HG03139 (cell line): ENCODE measurements around the gene CYP4B1.
"Not testable (repeated sequence)": the region's sequence is repeated elsewhere in the genome, so short reads cannot be mapped to it uniquely, and the experiment has no call there.

Experiments used
- ATAC-seq: cut with Tn5 transposase; IDR thresholded peaks from one replicate; pipeline ENCODE4 v1.9.1; 2021; ENCODE audit not compliant: unreplicated experiment

CYP4B1 gene

DNA sequence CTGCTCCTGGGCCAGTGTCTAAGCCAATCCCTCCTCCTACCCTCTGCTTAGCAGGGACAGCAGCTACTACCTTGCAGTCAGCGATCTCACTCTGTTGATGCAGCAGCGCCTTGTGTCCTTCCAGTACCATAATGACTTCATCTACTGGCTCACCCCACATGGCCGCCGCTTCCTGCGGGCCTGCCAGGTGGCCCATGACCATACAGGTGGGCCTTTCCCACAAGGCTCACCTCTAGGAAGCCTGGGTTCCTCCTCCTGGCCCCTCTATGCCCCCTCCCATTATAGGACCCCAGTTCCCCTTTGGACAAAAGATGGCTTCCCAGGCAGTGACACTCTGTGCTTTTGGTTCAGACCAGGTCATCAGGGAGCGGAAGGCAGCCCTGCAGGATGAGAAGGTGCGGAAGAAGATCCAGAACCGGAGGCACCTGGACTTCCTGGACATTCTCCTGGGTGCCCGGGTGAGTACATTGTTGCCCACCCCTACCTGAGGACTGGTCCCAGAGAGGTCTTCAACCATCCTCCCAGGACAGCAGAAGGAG is 15.1 kb downstream of the CYP4B1 start:
- no peak for ATAC-seq

DNA sequence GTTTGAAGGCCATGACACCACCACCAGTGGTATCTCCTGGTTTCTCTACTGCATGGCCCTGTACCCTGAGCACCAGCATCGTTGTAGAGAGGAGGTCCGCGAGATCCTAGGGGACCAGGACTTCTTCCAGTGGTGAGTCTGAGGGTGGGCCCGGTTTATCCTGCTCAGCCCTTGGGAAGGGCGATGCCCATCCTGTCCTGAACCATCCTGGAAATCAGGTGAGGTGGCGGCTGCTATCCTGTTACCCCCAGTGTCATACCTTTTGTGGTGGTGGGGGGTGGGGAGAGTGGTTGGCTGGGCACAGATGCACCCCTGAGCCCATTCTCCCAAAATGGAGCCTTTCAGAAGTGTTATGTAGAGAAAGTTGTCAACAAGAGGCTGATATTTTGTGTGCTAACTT is 16.3 kb downstream of the CYP4B1 start:
- ATAC-seq: no peak

DNA sequence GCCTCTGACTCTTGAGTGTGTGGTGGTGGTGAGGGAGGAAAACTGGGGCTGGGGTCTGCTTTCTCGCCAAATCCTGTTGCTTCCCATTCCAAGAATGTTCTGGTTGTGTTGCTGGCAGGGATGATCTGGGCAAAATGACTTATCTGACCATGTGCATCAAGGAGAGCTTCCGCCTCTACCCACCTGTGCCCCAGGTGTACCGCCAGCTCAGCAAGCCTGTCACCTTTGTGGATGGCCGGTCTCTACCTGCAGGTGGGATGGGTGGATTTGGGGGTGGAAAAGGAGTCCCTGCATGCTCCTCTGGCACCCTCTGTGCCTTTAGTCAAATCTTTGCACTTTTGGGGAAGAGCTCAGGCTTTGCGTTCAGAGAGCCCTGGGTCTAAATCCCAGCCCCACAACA is 18.1 kb downstream of the CYP4B1 start:
- no peak for ATAC-seq

DNA sequence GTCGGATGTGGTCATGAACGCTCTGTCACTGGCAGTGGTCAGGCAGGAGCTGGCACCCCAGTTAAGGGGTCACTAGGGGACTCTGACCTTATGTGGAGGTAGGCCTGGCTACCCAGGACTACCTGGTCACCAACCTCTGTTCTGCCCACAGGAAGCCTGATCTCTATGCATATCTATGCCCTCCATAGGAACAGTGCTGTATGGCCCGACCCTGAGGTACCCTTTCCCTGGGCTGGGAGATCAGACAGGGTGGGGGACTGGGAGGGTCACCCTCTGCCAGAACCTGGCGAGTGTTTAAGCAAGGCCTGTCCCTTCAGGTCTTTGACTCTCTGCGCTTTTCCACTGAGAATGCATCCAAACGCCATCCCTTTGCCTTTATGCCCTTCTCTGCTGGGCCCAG is 19.0 kb downstream of the CYP4B1 start:
- ATAC-seq: no peak

DNA sequence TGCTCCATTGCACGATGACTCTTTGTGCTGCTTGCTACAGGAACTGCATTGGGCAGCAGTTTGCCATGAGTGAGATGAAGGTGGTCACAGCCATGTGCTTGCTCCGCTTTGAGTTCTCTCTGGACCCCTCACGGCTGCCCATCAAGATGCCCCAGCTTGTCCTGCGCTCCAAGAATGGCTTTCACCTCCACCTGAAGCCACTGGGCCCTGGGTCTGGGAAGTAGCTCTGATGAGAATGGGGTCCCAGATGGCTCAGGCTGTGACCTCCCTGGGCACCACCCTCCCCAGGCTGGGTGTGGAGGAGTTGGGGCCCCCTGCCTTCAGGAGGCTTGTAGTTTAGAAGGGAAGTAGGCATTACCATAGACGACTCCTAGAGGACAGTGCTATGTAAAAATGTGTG is 19.7 kb downstream of the CYP4B1 start:
- ATAC-seq: no peak

DNA sequence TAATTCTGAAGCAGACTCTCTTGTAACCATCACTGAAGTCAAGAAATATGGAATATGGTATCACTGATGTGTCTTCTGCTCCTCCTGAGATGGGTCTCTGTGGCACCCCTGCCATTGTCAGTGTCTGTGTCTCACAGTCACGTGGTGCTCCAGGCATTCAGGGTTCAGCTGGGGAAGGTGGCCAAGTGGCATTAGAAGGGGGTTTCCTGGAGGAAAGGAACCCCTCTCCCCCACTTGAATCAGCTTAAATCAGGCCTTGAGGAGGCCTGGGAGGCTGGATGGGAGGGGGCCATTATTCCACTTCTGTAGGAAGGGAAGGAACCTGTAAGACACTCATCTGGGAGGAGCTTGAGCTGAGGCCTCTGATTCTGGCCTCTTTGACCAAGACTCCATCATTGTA is 20.5 kb downstream of the CYP4B1 start:
- no peak for ATAC-seq

DNA sequence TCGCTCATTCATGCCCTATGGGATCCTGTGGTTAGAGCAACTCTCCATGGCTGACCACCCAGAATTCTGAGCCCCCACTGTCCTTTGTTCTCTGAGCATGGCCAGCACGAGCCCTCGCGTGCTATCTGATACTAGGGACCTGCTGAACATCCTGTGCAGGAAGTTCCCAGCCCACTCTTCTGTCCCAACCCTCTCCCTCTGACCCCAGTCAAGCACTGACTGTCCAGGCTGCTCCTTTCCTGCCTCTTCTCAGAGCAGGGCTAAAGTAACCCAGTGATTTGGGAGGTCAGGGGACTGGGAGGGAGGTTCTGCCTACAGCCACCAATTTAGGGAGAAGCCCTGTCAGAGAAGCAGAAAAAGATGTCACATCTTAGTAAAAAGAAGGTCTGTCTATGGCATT is 21.2 kb downstream of the CYP4B1 start:
- no peak for ATAC-seq

DNA sequence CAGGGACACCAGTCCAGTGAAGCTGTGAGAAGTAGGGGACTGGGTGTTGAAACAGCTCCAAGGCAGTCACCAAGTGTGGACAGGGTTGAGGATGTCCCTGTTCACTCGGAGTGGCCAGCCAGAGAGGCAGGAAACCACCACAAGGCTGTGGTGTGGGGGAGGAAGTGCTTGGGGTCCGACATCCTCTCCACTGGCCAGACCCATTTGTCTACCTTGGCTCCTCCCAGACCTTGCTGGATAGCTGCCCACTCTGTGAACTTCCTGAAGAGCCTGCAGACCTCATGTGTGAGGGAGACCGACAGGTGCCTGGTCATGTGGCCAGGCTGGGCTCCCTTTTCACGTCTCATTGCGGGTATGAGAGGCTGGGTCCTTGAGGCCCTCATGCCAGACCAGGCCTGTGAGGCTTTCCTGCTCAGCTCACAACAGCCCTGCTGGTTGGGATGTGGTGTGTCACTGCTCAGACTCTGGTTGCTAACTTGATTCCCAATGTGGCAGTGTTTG is 21.8 kb downstream of the CYP4B1 start:
- no peak for ATAC-seq

DNA sequence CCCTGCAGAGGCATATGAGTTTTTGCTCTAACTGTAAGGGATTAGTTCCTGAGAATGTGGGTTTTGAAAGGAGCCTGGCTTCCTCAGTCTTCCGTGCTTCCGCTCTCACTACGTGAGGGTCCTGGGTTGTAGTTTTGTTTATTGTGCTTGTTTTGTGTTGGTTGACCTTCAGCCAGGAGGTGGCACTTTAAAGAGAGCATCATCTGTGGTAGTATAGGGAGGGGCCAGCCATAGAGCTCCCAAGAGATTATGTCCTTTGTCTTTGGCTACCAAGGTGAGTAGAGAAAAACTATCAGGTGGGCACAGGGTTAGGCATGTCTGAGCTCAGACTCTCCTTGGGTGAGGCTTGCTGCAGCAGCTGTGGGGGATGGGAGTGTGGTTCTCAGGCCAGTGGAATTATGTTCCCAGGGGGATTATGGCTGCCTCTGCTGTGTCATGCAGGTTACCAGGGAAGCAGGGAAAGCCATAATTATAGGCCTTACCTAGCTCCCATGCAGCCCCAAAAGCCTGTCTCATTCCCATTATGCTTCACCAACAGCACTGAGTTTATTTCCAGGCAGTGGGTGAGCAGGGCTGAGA is 23.5 kb downstream of the CYP4B1 start:
- ATAC-seq: no peak

DNA sequence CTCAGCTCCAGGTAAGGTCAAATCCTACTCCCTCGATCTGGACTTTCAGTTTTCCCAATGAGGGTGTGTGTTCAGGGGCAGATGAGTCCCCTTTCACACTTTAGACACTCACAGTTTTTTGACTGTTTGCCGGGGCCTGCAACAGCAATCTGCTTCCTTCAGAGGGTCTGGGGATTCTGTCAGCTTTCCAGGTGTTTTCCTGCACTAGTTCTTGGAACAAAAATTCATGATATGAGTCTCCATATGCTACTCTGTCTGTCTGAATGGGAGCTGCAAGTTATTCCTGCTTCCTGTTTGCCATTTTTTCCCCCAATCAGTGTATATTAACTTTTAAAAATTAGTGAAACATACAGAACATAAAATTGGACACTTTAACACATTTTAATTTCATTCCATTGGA is 24.3 kb downstream of the CYP4B1 start:
- ATAC-seq: no peak

DNA sequence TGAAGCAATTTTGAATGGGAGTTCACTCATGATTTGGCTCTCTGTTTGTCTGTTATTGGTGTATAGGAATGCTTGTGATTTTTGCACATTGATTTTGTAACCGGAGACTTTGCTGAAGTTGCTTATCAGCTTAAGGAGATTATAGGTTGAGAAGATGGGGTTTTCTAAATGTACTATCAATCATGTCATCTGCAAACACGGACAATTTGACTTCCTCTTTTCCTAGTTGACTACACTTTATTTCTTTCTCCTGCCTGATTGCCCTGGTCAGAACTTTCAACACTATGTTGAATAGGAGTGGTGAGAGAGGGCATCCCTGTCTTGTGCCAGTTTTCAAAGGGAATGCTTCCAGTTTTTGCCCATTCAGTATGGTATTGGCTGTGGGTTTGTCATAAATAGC is 28.0 kb downstream of the CYP4B1 start:
- not testable (repeated sequence) for ATAC-seq

DNA sequence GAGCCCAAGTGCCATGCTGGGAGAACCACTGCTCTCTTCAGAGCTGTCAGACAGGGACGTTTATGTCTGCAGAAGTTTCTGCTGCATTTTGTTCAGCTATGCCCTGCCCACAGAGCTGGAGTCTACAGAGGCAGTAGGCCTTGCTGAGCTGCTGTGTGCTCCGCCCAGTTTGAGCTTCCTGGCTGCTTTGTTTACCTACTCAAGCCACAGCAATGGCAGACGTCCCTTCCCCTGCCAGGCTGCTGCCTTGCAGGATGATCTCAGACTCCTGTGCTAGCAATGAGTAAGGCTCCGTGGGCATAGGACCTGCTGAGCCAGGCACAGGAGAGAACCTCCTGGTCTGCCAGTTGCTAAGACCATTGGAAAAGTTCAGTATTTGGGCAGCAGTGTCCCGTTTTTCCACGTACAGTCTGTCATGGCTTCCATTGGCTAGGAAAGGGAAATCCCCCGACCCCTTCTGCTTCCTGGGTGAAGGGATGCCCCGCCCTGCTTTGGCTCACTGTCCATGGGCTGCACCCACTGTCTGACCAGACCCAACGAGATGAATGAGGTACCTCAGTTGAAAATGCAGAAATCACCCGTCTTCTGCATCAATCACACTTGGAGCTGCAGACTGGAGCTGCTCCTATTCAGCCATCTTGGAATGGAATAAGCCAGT is 31.9 kb downstream of the CYP4B1 start:
- ATAC-seq: no peak

DNA sequence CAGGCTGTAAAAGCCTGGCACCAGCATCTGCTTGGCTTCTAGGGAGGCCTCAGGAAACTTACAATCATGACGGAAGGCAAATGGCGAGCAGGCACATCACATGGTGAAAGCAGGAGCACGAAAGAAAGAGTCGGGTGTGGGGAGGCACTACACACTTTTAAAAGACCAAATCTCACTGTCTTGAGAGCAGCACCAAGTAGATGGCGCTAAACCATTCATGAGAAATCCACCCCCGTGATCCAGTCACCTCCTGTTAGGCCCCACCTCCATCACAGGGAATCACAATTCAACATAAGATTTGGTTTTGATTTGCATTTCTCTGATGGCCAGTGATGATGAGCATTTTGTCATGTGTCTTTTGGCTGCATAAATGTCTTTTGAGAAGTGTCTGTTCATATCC is 36.6 kb downstream of the CYP4B1 start:
- ATAC-seq: not testable (repeated sequence)

DNA sequence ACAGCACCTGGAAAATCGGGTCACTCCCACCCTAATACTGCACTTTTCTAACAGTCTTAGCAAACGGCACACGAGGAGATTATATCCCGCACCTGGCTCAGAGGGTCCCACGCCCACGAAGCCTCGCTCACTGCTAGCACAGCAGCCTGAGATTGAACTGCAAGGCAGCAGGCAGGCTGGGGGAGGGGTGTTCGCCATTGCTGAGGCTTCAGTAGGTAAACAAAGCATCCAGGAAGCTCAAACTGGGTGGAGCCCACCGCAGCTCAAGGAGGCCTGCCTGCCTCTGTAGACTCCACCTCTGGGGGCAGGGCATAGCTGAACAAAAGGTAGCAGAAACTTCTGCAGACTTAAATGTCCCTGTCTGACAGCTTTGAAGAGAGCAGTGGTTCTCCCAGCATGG is 47.5 kb downstream of the CYP4B1 start:
- not testable (repeated sequence) for ATAC-seq

DNA sequence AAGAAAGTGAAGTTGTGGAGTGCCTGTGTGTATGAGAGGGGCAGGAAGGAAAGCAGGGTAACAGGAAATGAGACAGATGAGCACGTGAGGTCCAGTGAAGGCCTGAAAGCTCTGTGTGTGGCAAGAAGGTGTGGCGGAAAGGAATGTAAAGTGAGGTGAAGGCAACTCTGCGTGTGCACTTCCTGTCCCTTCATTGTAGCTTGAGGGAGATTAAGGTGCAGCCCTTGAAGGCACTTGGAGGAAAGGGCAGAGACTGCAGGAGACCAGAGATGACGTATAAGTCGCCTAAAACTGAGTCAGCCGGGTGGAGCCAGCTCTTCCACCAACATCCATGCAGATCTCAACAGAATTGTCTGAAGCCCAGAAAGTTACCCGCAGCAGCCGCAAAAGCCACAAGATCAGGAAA is 58.8 kb downstream of the CYP4B1 start:
- not testable (repeated sequence) for ATAC-seq

DNA sequence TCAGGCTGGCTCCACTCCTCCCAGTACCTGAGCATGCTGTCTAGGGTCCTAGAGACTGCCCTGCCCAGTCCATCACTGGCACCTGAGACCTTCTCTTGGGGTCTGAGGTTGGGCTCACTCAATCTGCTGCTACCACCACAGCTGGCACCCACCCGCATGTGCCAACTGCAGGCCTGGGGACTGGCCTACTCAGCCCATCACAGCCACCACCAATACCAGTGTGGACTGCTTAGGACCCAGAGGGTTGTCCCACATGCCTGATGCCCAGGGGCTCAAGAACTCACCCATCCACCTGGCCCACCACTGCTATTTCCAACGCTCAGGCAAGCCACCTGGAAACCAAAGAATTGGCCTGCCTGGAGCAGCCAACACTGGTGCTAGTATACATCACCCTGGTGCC is 63.5 kb downstream of the CYP4B1 start:
- ATAC-seq: no peak
